NT2/D1 (cell line): Measurements from ENCODE around the gene IZUMO3.

Source experiments
- SUZ12 ChIP-seq: IDR thresholded peaks from 2 replicates; pipeline ENCODE4 v1.6.1; 2011; ENCODE audit not compliant: insufficient read length, insufficient read depth; ENCODE audit errors: extremely low read depth
- YY1 ChIP-seq: IDR thresholded peaks from 2 replicates; pipeline ENCODE4 v1.6.1; 2011; ENCODE audit not compliant: insufficient read length, insufficient read depth
- ZNF274 ChIP-seq: IDR thresholded peaks from 2 replicates; pipeline ENCODE4 v1.6.1; 2011; ENCODE audit warnings: mild to moderate bottlenecking, low read depth, low read length

DNA sequence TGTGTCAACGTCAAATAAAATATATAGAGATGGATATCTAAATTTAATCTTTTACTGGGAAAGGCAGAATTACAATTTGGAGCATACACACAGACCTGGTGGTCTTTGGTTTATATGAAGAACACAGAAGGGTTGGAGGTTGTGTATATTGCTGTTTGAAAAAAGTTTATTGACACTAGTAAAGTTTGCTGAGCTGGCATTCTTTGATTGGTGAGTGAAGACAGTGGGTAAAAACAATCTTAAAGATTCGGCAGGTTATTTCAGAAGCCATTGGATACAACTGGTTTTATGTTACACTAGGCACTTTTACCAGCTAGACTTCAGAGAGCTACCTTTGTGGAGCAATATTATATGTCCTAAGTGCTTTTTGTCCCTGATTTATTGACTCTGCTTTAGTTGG is 27.2 kb downstream of the IZUMO3 start:
- TF ChIP-seq SUZ12 (no peak), YY1 (no peak), ZNF274 (no peak)
